Stimulated activated effector memory CD8-positive, alpha-beta T cell treated with anti-CD3 and anti-CD28 coated beads, Interleukin-12 subunit alpha, Interleukin-12 subunit beta, amount 100 ng/mL, for 72 hours (primary cell): ENCODE measurements around the gene GADD45G.

Experiments
- ATAC-seq: fragments of 150-1000 bp; cut with Tn5 transposase; 2 replicates; pipeline ENCODE4 v1.10.0; 2021
- DNase-seq, 2 donors: peaks; one replicate each; pipeline ENCODE4 v3.0.0; 2021 to 2022; ENCODE audit warnings: low spot score in 2 of 2
- H3K27ac Mint-ChIP-seq: one replicate; pipeline ENCODE4 v1.8.0; 2022; ENCODE audit warnings: mild to moderate bottlenecking, mixed read lengths
- H3K36me3 Mint-ChIP-seq: one replicate; pipeline ENCODE4 v1.8.0; 2022; ENCODE audit warnings: mild to moderate bottlenecking, mixed read lengths
- H3K4me1 Mint-ChIP-seq: one replicate; pipeline ENCODE4 v1.8.0; 2022; ENCODE audit warnings: mixed read lengths
- H3K4me3 Mint-ChIP-seq: one replicate; pipeline ENCODE4 v1.8.0; 2022; ENCODE audit warnings: mild to moderate bottlenecking, mixed read lengths
- H3K9me3 Mint-ChIP-seq: one replicate; pipeline ENCODE4 v1.8.0; 2022; ENCODE audit warnings: mixed read lengths

GADD45G gene

GRCh38 chr9:89613912-89614892 is 9.4 kb downstream of the GADD45G start:
- no peak overlapping the region for H3K27ac Mint-ChIP-seq
- H3K36me3 Mint-ChIP-seq, result no peaks in the 10 kb centered on the region
- H3K9me3 Mint-ChIP-seq, result no peaks in the 10 kb centered on the region
- DNase-seq (no peak), ATAC-seq (peak; percentile 73)
- no peak overlapping the region for H3K4me3 Mint-ChIP-seq
- H3K4me1 Mint-ChIP-seq, result peaks cover 12% of the 10 kb centered on the region

- Mint-ChIP-seq H3K4me3 (no peak overlapping the region), H3K9me3 (no peaks in the 10 kb centered on the region), H3K27ac (no peak overlapping the region), H3K36me3 (no peaks in the 10 kb centered on the region), H3K4me1 (peaks cover 12% of the 10 kb centered on the region)
- ATAC-seq (no peak), DNase-seq (no peak)
Measured at GRCh38 chr9:89615661-89616060, 10.8 kb downstream of the GADD45G start.

GRCh38 chr9:89616411-89616810 is 11.6 kb downstream of the GADD45G start:
- Mint-ChIP-seq H3K9me3 (no peaks in the 10 kb centered on the region), H3K27ac (no peak overlapping the region), H3K36me3 (no peaks in the 10 kb centered on the region), H3K4me3 (no peak overlapping the region), H3K4me1 (peaks cover 12% of the 10 kb centered on the region)
- ATAC-seq, result no peak
- no peak for DNase-seq

- Mint-ChIP-seq H3K27ac (no peak overlapping the region), H3K4me3 (no peak overlapping the region), H3K9me3 (no peaks in the 10 kb centered on the region), H3K4me1 (peaks cover 12% of the 10 kb centered on the region), H3K36me3 (no peaks in the 10 kb centered on the region)
- DNase-seq (no peak), ATAC-seq (no peak)
Measured at GRCh38 chr9:89617978-89618377, 13.2 kb downstream of the GADD45G start.

- Mint-ChIP-seq H3K9me3 (no peaks in the 10 kb centered on the region), H3K4me3 (no peak overlapping the region), H3K4me1 (peaks cover 5% of the 10 kb centered on the region), H3K27ac (no peak overlapping the region), H3K36me3 (no peaks in the 10 kb centered on the region)
- peak; percentile 40 for ATAC-seq
- DNase-seq, result no peak
Measured at GRCh38 chr9:89619019-89619418, 14.2 kb downstream of the GADD45G start.

GRCh38 chr9:89619424-89620138 is 14.8 kb downstream of the GADD45G start:
- no peaks in the 10 kb centered on the region for H3K4me1 Mint-ChIP-seq
- DNase-seq, result no peak
- ATAC-seq, result no peak
- no peak overlapping the region for H3K27ac Mint-ChIP-seq
- H3K4me3 Mint-ChIP-seq, result no peak overlapping the region
- no peaks in the 10 kb centered on the region for H3K9me3 Mint-ChIP-seq
- no peaks in the 10 kb centered on the region for H3K36me3 Mint-ChIP-seq

- no peaks in the 10 kb centered on the region for H3K4me1 Mint-ChIP-seq
- H3K4me3 Mint-ChIP-seq, result no peak overlapping the region
- no peaks in the 10 kb centered on the region for H3K36me3 Mint-ChIP-seq
- no peaks in the 10 kb centered on the region for H3K9me3 Mint-ChIP-seq
- no peak for DNase-seq
- H3K27ac Mint-ChIP-seq, result no peak overlapping the region
- no peak for ATAC-seq
Measured at GRCh38 chr9:89621031-89621430, 16.2 kb downstream of the GADD45G start.

- Mint-ChIP-seq H3K9me3 (no peaks in the 10 kb centered on the region), H3K4me1 (no peaks in the 10 kb centered on the region), H3K4me3 (no peak overlapping the region), H3K27ac (no peak overlapping the region), H3K36me3 (no peaks in the 10 kb centered on the region)
- DNase-seq (no peak), ATAC-seq (no peak)
Measured at GRCh38 chr9:89621676-89622075, 16.9 kb downstream of the GADD45G start.

GRCh38 chr9:89622933-89623861 is 18.4 kb downstream of the GADD45G start:
- DNase-seq (no peak), ATAC-seq (no peak)
- Mint-ChIP-seq H3K36me3 (no peaks in the 10 kb centered on the region), H3K4me1 (no peaks in the 10 kb centered on the region), H3K4me3 (no peak overlapping the region), H3K27ac (no peak overlapping the region), H3K9me3 (no peaks in the 10 kb centered on the region)

- no peak overlapping the region for H3K27ac Mint-ChIP-seq
- no peaks in the 10 kb centered on the region for H3K9me3 Mint-ChIP-seq
- ATAC-seq, result no peak
- H3K36me3 Mint-ChIP-seq, result no peaks in the 10 kb centered on the region
- no peak for DNase-seq
- H3K4me3 Mint-ChIP-seq, result no peak overlapping the region
- no peaks in the 10 kb centered on the region for H3K4me1 Mint-ChIP-seq
Measured at GRCh38 chr9:89623925-89624420, 19.2 kb downstream of the GADD45G start.

- H3K27ac Mint-ChIP-seq, result no peak overlapping the region
Measured at GRCh38 chr9:89625721-89626687, 21.2 kb downstream of the GADD45G start.

GRCh38 chr9:89626741-89627265 is 22.0 kb downstream of the GADD45G start:
- H3K27ac Mint-ChIP-seq, result no peak overlapping the region
- DNase-seq (no peak), ATAC-seq (no peak)
- no peak overlapping the region for H3K4me3 Mint-ChIP-seq
- H3K4me1 Mint-ChIP-seq, result no peaks in the 10 kb centered on the region
- no peaks in the 10 kb centered on the region for H3K36me3 Mint-ChIP-seq
- no peaks in the 10 kb centered on the region for H3K9me3 Mint-ChIP-seq

More at GRCh38 chr9:89625721-89626687, 21.2 kb downstream of the GADD45G start:
- Mint-ChIP-seq H3K36me3 (no peaks in the 10 kb centered on the region), H3K9me3 (no peaks in the 10 kb centered on the region), H3K4me3 (no peak overlapping the region), H3K4me1 (no peaks in the 10 kb centered on the region)
- ATAC-seq (no peak), DNase-seq (no peak)

- Mint-ChIP-seq H3K4me3 (no peak overlapping the region), H3K9me3 (no peaks in the 10 kb centered on the region), H3K4me1 (no peaks in the 10 kb centered on the region), H3K36me3 (no peaks in the 10 kb centered on the region), H3K27ac (no peak overlapping the region)
- ATAC-seq (no peak), DNase-seq (no peak)
Measured at GRCh38 chr9:89628601-89629000, 23.8 kb downstream of the GADD45G start.
